Stomach smooth muscle (tissue), 2 donors: Measurements from ENCODE around the gene MRPS27.

ENCODE experiments used
- H3K27ac ChIP-seq: one replicate; pipeline ENCODE4 v1.7.0; 2013; ENCODE audit warnings: mild to moderate bottlenecking, low read length, inconsistent platforms
- H3K27me3 ChIP-seq, 2 donors: one replicate each; pipeline ENCODE4 v1.7.0; 2013; ENCODE audit warnings: low read length in 2 of 2; ENCODE audit not compliant: insufficient read depth in 2 of 2, control insufficient read depth in 1 of 2
- H3K36me3 ChIP-seq, 2 donors: one replicate each; pipeline ENCODE4 v1.7.0; 2013; ENCODE audit warnings: low read length in 2 of 2; ENCODE audit not compliant: control insufficient read depth in 2 of 2, insufficient read depth in 2 of 2
- H3K4me1 ChIP-seq: one replicate; pipeline ENCODE4 v1.7.0; 2013; ENCODE audit warnings: low read length; ENCODE audit not compliant: control insufficient read depth, insufficient read depth
- H3K4me3 ChIP-seq, 2 donors: one replicate each; pipeline ENCODE4 v1.7.0; 2013; ENCODE audit warnings: low read length in 2 of 2
- H3K9ac ChIP-seq, 2 donors: one replicate each; pipeline ENCODE4 v1.7.0; 2013; ENCODE audit warnings: low read length in 2 of 2, mild to moderate bottlenecking in 1 of 2
- H3K9me3 ChIP-seq, 2 donors: one replicate each; pipeline ENCODE4 v1.7.0; 2013; ENCODE audit warnings: low read length in 2 of 2; ENCODE audit not compliant: control insufficient read depth in 2 of 2
- donor health status: healthy.
- donor health status: Pancreatic carcinoma.

MRPS27 gene

GRCh38 chr5:72206160-72206559 lies 113.9 kb downstream of the MRPS27 start:
- Histone ChIP-seq H3K9ac (no peak overlapping the region), H3K27ac (no peak overlapping the region), H3K9me3 (no peaks in the 10 kb centered on the region), H3K36me3 (peaks cover 34 to 42% of the 10 kb centered on the region in 2 donors), H3K4me3 (no peak overlapping the region), H3K27me3 (no peaks in the 10 kb centered on the region), H3K4me1 (peaks cover 3% of the 10 kb centered on the region)

GRCh38 chr5:72205431-72206009 lies 114.5 kb downstream of the MRPS27 start:
- H3K9ac ChIP-seq, result no peak overlapping the region
- no peaks in the 10 kb centered on the region for H3K4me1 ChIP-seq
- no peak overlapping the region for H3K27ac ChIP-seq
- H3K27me3 ChIP-seq, result no peaks in the 10 kb centered on the region
- no peak overlapping the region for H3K4me3 ChIP-seq
- no peaks in the 10 kb centered on the region for H3K9me3 ChIP-seq
- H3K36me3 ChIP-seq, result peaks cover 34 to 44% of the 10 kb centered on the region in 2 donors

GRCh38 chr5:72204946-72205345 lies 115.1 kb downstream of the MRPS27 start:
- H3K36me3 ChIP-seq, result peaks cover 39 to 48% of the 10 kb centered on the region in 2 donors
- no peak overlapping the region for H3K9ac ChIP-seq
- no peaks in the 10 kb centered on the region for H3K27me3 ChIP-seq
- H3K4me3 ChIP-seq, result no peak overlapping the region
- no peak overlapping the region for H3K27ac ChIP-seq
- H3K9me3 ChIP-seq, result no peaks in the 10 kb centered on the region
- peaks cover 3% of the 10 kb centered on the region for H3K4me1 ChIP-seq

- peaks cover 50 to 62% of the 10 kb centered on the region in 2 donors for H3K36me3 ChIP-seq
- peaks cover 3% of the 10 kb centered on the region for H3K4me1 ChIP-seq
- no peak overlapping the region for H3K27ac ChIP-seq
Measured at GRCh38 chr5:72203251-72203845, 116.7 kb downstream of the MRPS27 start.

GRCh38 chr5:72202331-72202825 lies 117.7 kb downstream of the MRPS27 start:
- no peak overlapping the region for H3K27ac ChIP-seq
- H3K36me3 ChIP-seq, result peaks cover 52 to 69% of the 10 kb centered on the region in 2 donors
- H3K9ac ChIP-seq, result no peak overlapping the region

More at GRCh38 chr5:72203251-72203845, 116.7 kb downstream of the MRPS27 start:
- Histone ChIP-seq H3K9me3 (no peaks in the 10 kb centered on the region), H3K4me3 (no peak overlapping the region), H3K9ac (no peak overlapping the region), H3K27me3 (no peaks in the 10 kb centered on the region)

GRCh38 chr5:72199681-72200080 lies 120.4 kb downstream of the MRPS27 start:
- no peak overlapping the region for H3K27ac ChIP-seq
- peaks cover 3% of the 10 kb centered on the region for H3K4me1 ChIP-seq
- H3K36me3 ChIP-seq, result peaks cover 50 to 64% of the 10 kb centered on the region in 2 donors

More at GRCh38 chr5:72202331-72202825, 117.7 kb downstream of the MRPS27 start:
- H3K4me1 ChIP-seq, result peaks cover 3% of the 10 kb centered on the region
- H3K27me3 ChIP-seq, result no peaks in the 10 kb centered on the region
- H3K9me3 ChIP-seq, result no peaks in the 10 kb centered on the region
- H3K4me3 ChIP-seq, result no peak overlapping the region

GRCh38 chr5:72197393-72197792 lies 122.6 kb downstream of the MRPS27 start:
- Histone ChIP-seq H3K27ac (no peak overlapping the region), H3K9ac (no peak overlapping the region), H3K4me1 (peaks cover 3% of the 10 kb centered on the region), H3K36me3 (peaks cover 50 to 68% of the 10 kb centered on the region in 2 donors), H3K4me3 (no peak overlapping the region), H3K27me3 (no peaks in the 10 kb centered on the region), H3K9me3 (no peaks in the 10 kb centered on the region)

More at GRCh38 chr5:72199681-72200080, 120.4 kb downstream of the MRPS27 start:
- no peaks in the 10 kb centered on the region for H3K9me3 ChIP-seq
- no peaks in the 10 kb centered on the region for H3K27me3 ChIP-seq
- no peak overlapping the region for H3K4me3 ChIP-seq
- no peak overlapping the region for H3K9ac ChIP-seq

- H3K9me3 ChIP-seq, result no peaks in the 10 kb centered on the region
- H3K4me1 ChIP-seq, result peaks cover 5% of the 10 kb centered on the region
- H3K36me3 ChIP-seq, result peaks cover 50 to 65% of the 10 kb centered on the region in 2 donors
- H3K27ac ChIP-seq, result no peak overlapping the region
- no peaks in the 10 kb centered on the region for H3K27me3 ChIP-seq
- no peak overlapping the region for H3K4me3 ChIP-seq
- H3K9ac ChIP-seq, result no peak overlapping the region
Measured at GRCh38 chr5:72195581-72195980, 124.5 kb downstream of the MRPS27 start.

- peaks cover 2% of the 10 kb centered on the region for H3K4me1 ChIP-seq
- no peak overlapping the region for H3K9ac ChIP-seq
- H3K27me3 ChIP-seq, result no peaks in the 10 kb centered on the region
- no peak overlapping the region for H3K4me3 ChIP-seq
- H3K9me3 ChIP-seq, result no peaks in the 10 kb centered on the region
- H3K36me3 ChIP-seq, result peaks cover 44 to 60% of the 10 kb centered on the region in 2 donors
- no peak overlapping the region for H3K27ac ChIP-seq
Measured at GRCh38 chr5:72194846-72195245, 125.2 kb downstream of the MRPS27 start.

GRCh38 chr5:72191404-72191803 lies 128.6 kb downstream of the MRPS27 start:
- H3K27ac ChIP-seq, result no peak overlapping the region
- H3K9me3 ChIP-seq, result no peaks in the 10 kb centered on the region
- H3K9ac ChIP-seq, result no peak overlapping the region
- no peak overlapping the region for H3K4me3 ChIP-seq
- peaks cover 39 to 42% of the 10 kb centered on the region in 2 donors for H3K36me3 ChIP-seq
- peaks cover 8% of the 10 kb centered on the region for H3K4me1 ChIP-seq
- H3K27me3 ChIP-seq, result no peaks in the 10 kb centered on the region

- H3K27me3 ChIP-seq, result no peaks in the 10 kb centered on the region
- no peak overlapping the region for H3K27ac ChIP-seq
- no peak overlapping the region for H3K9ac ChIP-seq
- H3K9me3 ChIP-seq, result no peaks in the 10 kb centered on the region
- H3K36me3 ChIP-seq, result peaks cover 26 to 41% of the 10 kb centered on the region in 2 donors
- peaks cover 28% of the 10 kb centered on the region for H3K4me1 ChIP-seq
- no peak overlapping the region for H3K4me3 ChIP-seq
Measured at GRCh38 chr5:72189146-72189545, 130.9 kb downstream of the MRPS27 start.
